ENCODE results near the gene COL9A3. TPM values are rescaled to one million over a fixed set of nuclear protein-coding genes. Genes with fewer than 3 reads are reported as not detected.
"Not testable (repeated sequence)": the region's sequence is repeated elsewhere in the genome, so short reads cannot be mapped to it uniquely, and the experiment has no call there.

The COL9A3 gene
- total RNA-seq, 1 donor from 2014 or later = not detected

DNA sequence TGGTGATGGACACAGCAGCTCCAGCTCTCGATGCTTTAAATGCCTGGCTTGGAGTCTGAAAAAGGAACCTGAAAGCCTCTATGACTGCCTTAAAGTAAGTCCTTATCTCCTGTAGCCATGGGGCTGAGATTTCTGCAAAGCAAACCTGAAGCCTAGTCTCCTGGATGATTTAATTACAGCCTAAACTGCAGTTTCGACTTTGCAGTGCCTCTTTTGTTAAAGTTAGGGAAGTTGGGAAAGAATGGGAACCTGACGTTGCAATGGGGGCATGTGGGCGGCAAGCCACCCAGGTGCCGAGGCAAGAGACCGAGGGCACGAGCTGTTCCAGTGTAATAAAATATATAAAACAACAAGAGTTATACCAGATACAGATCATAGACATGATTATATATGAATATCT is 56.4 kb downstream of the COL9A3 start:
- Histone ChIP-seq H3K4me3 (ENCODE audit: low read depth, low read length) (no peak overlapping the region), H3K36me3 (ENCODE audit: control insufficient read depth, insufficient read depth, low read length) (no peaks in the 10 kb centered on the region), H3K27me3 (ENCODE audit: control insufficient read depth, insufficient read depth, low read length) (no peaks in the 10 kb centered on the region)
- no peak for DNase-seq (ENCODE audit: low read depth)
- no peak for TF ChIP-seq CTCF (IDR thresholded peaks at IDR 0.05; ENCODE audit: insufficient read depth, low read length, severe bottlenecking)
- no peak for FAIRE-seq

DNA sequence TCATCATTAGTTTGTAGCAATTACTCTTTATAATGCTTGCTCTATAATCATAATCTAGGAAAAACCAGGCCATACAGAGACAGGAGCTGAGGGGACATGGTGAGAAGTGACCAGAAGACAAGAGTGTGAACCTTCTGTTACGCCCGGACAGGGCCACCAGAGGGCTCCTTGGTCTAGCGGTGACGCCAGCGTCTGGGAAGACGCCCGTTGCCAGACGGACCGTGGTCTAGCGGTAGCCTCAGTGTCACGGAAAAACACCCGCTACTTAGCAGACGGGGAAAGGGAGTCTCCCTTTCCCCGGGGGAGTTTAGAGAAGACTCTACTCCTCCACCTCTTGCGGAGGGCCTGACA is 56.8 kb downstream of the COL9A3 start:
- H3K27me3 ChIP-seq (ENCODE audit: control insufficient read depth, insufficient read depth, low read length); H3K4me3 ChIP-seq (ENCODE audit: low read depth, low read length); FAIRE-seq; DNase-seq (ENCODE audit: low read depth); H3K36me3 ChIP-seq (ENCODE audit: control insufficient read depth, insufficient read depth, low read length): not testable (repeated sequence)
- TF ChIP-seq CTCF (IDR thresholded peaks at IDR 0.05; ENCODE audit: insufficient read depth, low read length, severe bottlenecking) = peak; percentile 48

DNA sequence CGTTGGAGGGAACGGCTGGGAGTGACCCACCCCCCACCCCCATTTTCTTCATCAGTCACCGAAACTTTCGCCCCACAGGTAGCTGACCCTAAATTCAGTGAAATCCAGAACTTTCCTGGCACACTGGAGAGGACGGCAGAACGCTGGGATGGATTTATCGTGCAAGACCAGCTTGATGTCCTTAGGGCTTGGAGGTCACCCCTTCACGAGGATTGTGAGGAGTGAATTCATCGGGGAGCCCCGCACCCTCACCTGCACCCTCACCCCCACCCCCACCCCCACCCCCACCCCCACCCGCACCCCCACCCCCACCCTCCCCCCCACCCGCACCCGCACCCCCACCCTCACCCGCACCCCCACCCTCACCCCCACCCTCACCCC is 58.1 kb downstream of the COL9A3 start:
- Histone ChIP-seq H3K27me3 (ENCODE audit: control insufficient read depth, insufficient read depth, low read length) (no peaks in the 10 kb centered on the region), H3K4me3 (ENCODE audit: low read depth, low read length) (no peak overlapping the region), H3K36me3 (ENCODE audit: control insufficient read depth, insufficient read depth, low read length) (no peaks in the 10 kb centered on the region)
- TF ChIP-seq CTCF (IDR thresholded peaks at IDR 0.05; ENCODE audit: insufficient read depth, low read length, severe bottlenecking) = no peak
- DNase-seq (ENCODE audit: low read depth) (no peak), FAIRE-seq (no peak)

GRCh38 chr20:62875419-62876361 is 58.8 kb downstream of the COL9A3 start:
- FAIRE-seq (no peak), DNase-seq (ENCODE audit: low read depth) (peak; percentile 42)
- no peaks in the 10 kb centered on the region for H3K27me3 ChIP-seq (ENCODE audit: control insufficient read depth, insufficient read depth, low read length)
- peak; percentile 30 for TF ChIP-seq CTCF (IDR thresholded peaks at IDR 0.05; ENCODE audit: insufficient read depth, low read length, severe bottlenecking)
- no peaks in the 10 kb centered on the region for H3K36me3 ChIP-seq (ENCODE audit: control insufficient read depth, insufficient read depth, low read length)
- H3K4me3 ChIP-seq (ENCODE audit: low read depth, low read length) = no peak overlapping the region

DNA sequence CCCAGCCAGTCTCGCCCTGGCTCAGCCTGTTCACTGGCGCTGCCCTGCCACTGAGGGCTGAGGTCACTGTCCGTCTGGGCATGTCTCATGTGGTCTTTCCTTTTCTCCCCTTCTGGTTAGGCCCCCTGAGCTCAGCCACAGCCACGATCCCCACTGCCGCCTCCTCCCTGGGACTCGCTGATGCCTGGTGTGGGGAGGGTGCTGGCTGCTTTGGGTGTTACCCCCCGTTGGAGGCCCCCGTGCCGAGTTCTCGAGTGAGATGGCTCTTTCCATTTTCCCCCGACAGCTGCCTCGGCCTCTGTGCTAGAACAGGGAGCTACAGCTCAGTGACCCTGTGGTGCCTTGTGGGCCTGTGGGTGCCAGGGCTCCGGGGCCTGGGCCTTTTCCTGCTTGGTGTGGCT is 59.7 kb downstream of the COL9A3 start:
- TF ChIP-seq CTCF (IDR thresholded peaks at IDR 0.05; ENCODE audit: insufficient read depth, low read length, severe bottlenecking) = no peak
- Histone ChIP-seq H3K4me3 (ENCODE audit: low read depth, low read length) (no peak overlapping the region), H3K27me3 (ENCODE audit: control insufficient read depth, insufficient read depth, low read length) (no peaks in the 10 kb centered on the region), H3K36me3 (ENCODE audit: control insufficient read depth, insufficient read depth, low read length) (peaks cover 2% of the 10 kb centered on the region)
- FAIRE-seq (no peak), DNase-seq (ENCODE audit: low read depth) (no peak)

Data from bronchial epithelial cell (primary cell).